NCI-H1436 (cell line): ENCODE measurements around the gene CRNKL1.
A peak's percentile ranks its signal among the peaks of the same experiment; 100 is the strongest.
"Not testable (repeated sequence)": the region's sequence is repeated elsewhere in the genome, so short reads cannot be mapped to it uniquely, and the experiment has no call there.

Experiments
- DNase-seq: peaks from one replicate; lab custom pipeline; 2025; lab: John Stamatoyannopoulos, UW

The CRNKL1 gene

GRCh38 chr20:20010639-20011500 is 41.4 kb downstream of the CRNKL1 start:
- peak; percentile 38 for DNase-seq

- DNase-seq: no peak
Observed at GRCh38 chr20:20009784-20010253, 42.4 kb downstream of the CRNKL1 start.

GRCh38 chr20:20005342-20005741 is 46.9 kb downstream of the CRNKL1 start:
- no peak for DNase-seq

GRCh38 chr20:20003955-20004322 is 48.3 kb downstream of the CRNKL1 start:
- DNase-seq: not testable (repeated sequence)

- DNase-seq: no peak
Observed at GRCh38 chr20:20003031-20003954, 49.0 kb downstream of the CRNKL1 start.

GRCh38 chr20:20002101-20002998 is 49.9 kb downstream of the CRNKL1 start:
- no peak for DNase-seq

- no peak for DNase-seq
Observed at GRCh38 chr20:20000211-20000968, 51.9 kb downstream of the CRNKL1 start.

GRCh38 chr20:19998990-19999705 is 53.1 kb downstream of the CRNKL1 start:
- DNase-seq: no peak

- DNase-seq: no peak
Observed at GRCh38 chr20:19996917-19997316, 55.3 kb downstream of the CRNKL1 start.

GRCh38 chr20:19996222-19996621 is 56.0 kb downstream of the CRNKL1 start:
- no peak for DNase-seq

GRCh38 chr20:19995220-19995863 is 56.9 kb downstream of the CRNKL1 start:
- DNase-seq: peak; percentile 53

- no peak for DNase-seq
Observed at GRCh38 chr20:19993958-19994669, 58.2 kb downstream of the CRNKL1 start.

- no peak for DNase-seq
Observed at GRCh38 chr20:19992996-19993908, 59.0 kb downstream of the CRNKL1 start.

GRCh38 chr20:19991854-19992253 is 60.4 kb downstream of the CRNKL1 start:
- no peak for DNase-seq

- no peak for DNase-seq
Observed at GRCh38 chr20:19991308-19991707, 61.0 kb downstream of the CRNKL1 start.

- DNase-seq: no peak
Observed at GRCh38 chr20:19990850-19991249, 61.4 kb downstream of the CRNKL1 start.

GRCh38 chr20:19987046-19987445 is 65.2 kb downstream of the CRNKL1 start:
- no peak for DNase-seq

GRCh38 chr20:19986419-19986818 is 65.8 kb downstream of the CRNKL1 start:
- no peak for DNase-seq
